Progenitor cell of endocrine pancreas (in vitro differentiated cells): ENCODE results near the gene SLC12A4. TPM values are rescaled to one million over a fixed set of nuclear protein-coding genes. Genes with fewer than 3 reads are reported as not detected.

Source experiments
- DNase-seq: peaks from one replicate; pipeline ENCODE4 v3.0.0; 2021; ENCODE audit warnings: low spot score; ENCODE audit not compliant: unreplicated experiment
- H3K27ac Mint-ChIP-seq: 2 replicates; pipeline ENCODE4 v1.8.0; 2021; ENCODE audit warnings: mild to moderate bottlenecking, moderate library complexity, mixed read lengths
- H3K27me3 Mint-ChIP-seq: 2 replicates; pipeline ENCODE4 v1.8.0; 2021; ENCODE audit warnings: mixed read lengths
- H3K36me3 Mint-ChIP-seq: 2 replicates; pipeline ENCODE4 v1.8.0; 2022; ENCODE audit warnings: mixed read lengths; ENCODE audit not compliant: insufficient read depth
- H3K4me1 Mint-ChIP-seq: 2 replicates; pipeline ENCODE4 v1.8.0; 2021; ENCODE audit warnings: low read depth, mixed read lengths
- H3K4me3 Mint-ChIP-seq: 2 replicates; pipeline ENCODE4 v1.8.0; 2021; ENCODE audit warnings: low read depth, mild to moderate bottlenecking, moderate library complexity, mixed read lengths
- H3K9me3 Mint-ChIP-seq: 2 replicates; pipeline ENCODE4 v1.8.0; 2021; ENCODE audit warnings: low read depth, mixed read lengths
- CTCF ChIP-seq: fragments of 200-600 bp; sonication (generic); IDR thresholded peaks from one replicate; pipeline ENCODE4 v1.5.0; 2021; ENCODE audit warnings: antibody characterized with exemption, mild to moderate bottlenecking; ENCODE audit not compliant: unreplicated experiment
- total RNA-seq: library from RNA; stranded (reverse); gene quantifications from 2 replicates; pipeline ENCODE4 v1.2.1, GENCODE V29; 2021

The SLC12A4 gene
- total RNA-seq, 1 donor from 2014 or later: 74.3 TPM

- peak; percentile 24 for TF ChIP-seq CTCF
- Mint-ChIP-seq H3K27ac (no peak within 1 kb of the TSS), H3K9me3 (no peaks in the 10 kb centered on the region), H3K4me1 (peaks cover 10% of the 10 kb centered on the region), H3K4me3 (no peak within 1 kb of the TSS), H3K36me3 (peaks cover 4% of the 10 kb centered on the region), H3K27me3 (peaks cover 3% of the 10 kb centered on the region)
- no peak for DNase-seq
These were observed 36.5 kb downstream of the SLC12A4 start, which contains the start of gene CTRL for GRCh38 chr16:67931712-67932461. Gene CTRL (minus strand): TSS chr16:67931862. CDS start chr16:67931852, 10 bp downstream.

GRCh38 chr16:67930678-67931211 lies 37.7 kb downstream of the SLC12A4 start:
- Mint-ChIP-seq H3K4me3 (no peak overlapping the region), H3K36me3 (peaks cover 4% of the 10 kb centered on the region), H3K4me1 (peaks cover 8% of the 10 kb centered on the region), H3K27me3 (peaks cover 3% of the 10 kb centered on the region), H3K27ac (no peak overlapping the region), H3K9me3 (no peaks in the 10 kb centered on the region)
- no peak for TF ChIP-seq CTCF
- DNase-seq: no peak

GRCh38 chr16:67930191-67930590 lies 38.2 kb downstream of the SLC12A4 start:
- H3K27me3 Mint-ChIP-seq: peaks cover 3% of the 10 kb centered on the region
- H3K4me1 Mint-ChIP-seq: peaks cover 6% of the 10 kb centered on the region
- no peak overlapping the region for H3K4me3 Mint-ChIP-seq
- DNase-seq: no peak
- no peak overlapping the region for H3K27ac Mint-ChIP-seq
- no peak for TF ChIP-seq CTCF
- H3K9me3 Mint-ChIP-seq: no peaks in the 10 kb centered on the region
- peaks cover 4% of the 10 kb centered on the region for H3K36me3 Mint-ChIP-seq

- no peaks in the 10 kb centered on the region for H3K27me3 Mint-ChIP-seq
- H3K36me3 Mint-ChIP-seq: peaks cover 3% of the 10 kb centered on the region
- no peaks in the 10 kb centered on the region for H3K9me3 Mint-ChIP-seq
- H3K4me3 Mint-ChIP-seq: no peak overlapping the region
- peak; percentile 62 for DNase-seq
- TF ChIP-seq CTCF: peak; percentile 79
- no peaks in the 10 kb centered on the region for H3K4me1 Mint-ChIP-seq
- no peak overlapping the region for H3K27ac Mint-ChIP-seq
These were observed 39.7 kb downstream of the SLC12A4 start for GRCh38 chr16:67928561-67929364.

- no peak for TF ChIP-seq CTCF
- Mint-ChIP-seq H3K4me1 (no peaks in the 10 kb centered on the region), H3K36me3 (peaks cover 3% of the 10 kb centered on the region), H3K4me3 (no peak overlapping the region), H3K9me3 (no peaks in the 10 kb centered on the region), H3K27me3 (no peaks in the 10 kb centered on the region), H3K27ac (no peak overlapping the region)
- no peak for DNase-seq
These were observed 40.3 kb downstream of the SLC12A4 start for GRCh38 chr16:67928147-67928546.
